Adrenal gland (tissue), 12 donors: ENCODE results near the gene ZNF148. TPM values are rescaled to one million over a fixed set of nuclear protein-coding genes. Genes with fewer than 3 reads are reported as not detected.

Experiments used
- DNase-seq, 7 donors: peaks; one replicate each; pipeline ENCODE4 v3.0.0-alpha.2; 2019 to 2020
- H3K27ac ChIP-seq, 5 donors: fragments of 200-600 bp; sonication (generic) in 4 of 5; 1 replicate in 3 of 5; 2 replicates in 2 of 5; pipeline versions ENCODE4 v1.5.1 to v1.8.0; 2016 to 2020; ENCODE audit warnings: mild to moderate bottlenecking in 1 of 5
- H3K27me3 ChIP-seq: fragments of 200-600 bp; 2 replicates; pipeline ENCODE4 v1.8.0; 2021
- H3K36me3 ChIP-seq, 2 donors: fragments of 200-600 bp; replicated peaks in 1 of 2; 1 replicate in 1 of 2; 2 replicates in 1 of 2; pipeline versions ENCODE4 v1.5.1 to v1.8.0; 2018 to 2022
- H3K4me1 ChIP-seq, 2 donors: fragments of 200-600 bp; replicated peaks in 1 of 2; 1 replicate in 1 of 2; 2 replicates in 1 of 2; pipeline versions ENCODE4 v1.5.1 to v1.8.0; 2018 to 2021
- H3K4me3 ChIP-seq, 4 donors: fragments of 200-600 bp; sonication (generic) in 3 of 4; one replicate each; pipeline ENCODE4 v1.5.1; 2016 to 2018
- H3K9me3 ChIP-seq, 3 donors: fragments of 200-600 bp; sonication (generic) in 1 of 3; replicated peaks in 1 of 3; 1 replicate in 2 of 3; 2 replicates in 1 of 3; pipeline versions ENCODE4 v1.5.1 to v1.8.0; 2016 to 2021
- POLR2A ChIP-seq, 2 donors: fragments of 450-650 bp; IDR thresholded peaks; one replicate each; pipeline ENCODE4 v1.6.1; 2017; ENCODE audit warnings: antibody characterized with exemption in 2 of 2, mild to moderate bottlenecking in 2 of 2, moderate library complexity in 1 of 2
- WGBS, 4 donors: extraction: QIAGEN DNeasy Blood & Tissue Kit in 2 of 4; methylation state at CpG; one replicate each; pipeline versions ENCODE4 v1.1.5 to v1.1.7; 2013 to 2017; 5-methylcytosine and 5-hydroxymethylcytosine counted together
- intact Hi-C, 2 donors: fragments of 100-400 bp; cut with DNase I; formaldehyde crosslinking; loops; one replicate each; pipeline versions ENCODE4 v1.14.1 to v1.15.0; 2022 to 2023
- polyA plus RNA-seq, 3 donors: library from polyadenylated mRNA; stranded (reverse); fragments of 200-250 nt in 2 of 3; fragments of 350-450 nt in 1 of 3; fragmentation: Illumina TruSeq in 1 of 3; extraction: RNeasy Lipid Tissue Mini Kit (QIAGEN cat#74804) in 1 of 3; gene quantifications; one replicate each; pipeline ENCODE4 v1.2.3, GENCODE V29; 2013 to 2014
- total RNA-seq, 9 donors: library from RNA; depleted of rRNA in 4 of 9; stranded (reverse); fragments of >200 nt in 4 of 9; fragments of 120-200 nt in 1 of 9; fragmentation: NEBNext Ultra II Directional in 1 of 9; extraction: Animal tissue kit (Norgen Biotek cat#: 25700) in 1 of 9; gene quantifications; one replicate each; pipeline versions ENCODE4 v1.1.0 to v1.2.4, GENCODE V29; 2013 to 2023
- TF ChIP-seq, protein P1 (sequence below), 6 experiments: fragments of 450-650 bp in 4 of 6; fragments of 200-600 bp in 2 of 6; sonication (generic) in 1 of 6; IDR thresholded peaks; 1 replicate in 5 of 6; 2 replicates in 1 of 6; pipeline versions ENCODE4 v1.5.1 to v1.8.0; 2016 to 2021; ENCODE audit warnings: antibody characterized with exemption in 6 of 6, mild to moderate bottlenecking in 2 of 6, moderate library complexity in 1 of 6
- donor health status: healthy with polysubstance abuse.
- donor health status: Bipolar disorder and iron deficiency.
- donor health status: DM: yes; HTN: yes; CAD: no.
- donor health status: DM: no; HTN: no; CAD: no.
- donor health status: DM: no; HTN: no; CAD: no.
- donor health status: DM: yes; HTN: yes; CAD: no.

The ZNF148 gene
- total and polyA plus RNA-seq, 12 donors, result 3.0 to 58.2 (median 30.9) TPM

DNA sequence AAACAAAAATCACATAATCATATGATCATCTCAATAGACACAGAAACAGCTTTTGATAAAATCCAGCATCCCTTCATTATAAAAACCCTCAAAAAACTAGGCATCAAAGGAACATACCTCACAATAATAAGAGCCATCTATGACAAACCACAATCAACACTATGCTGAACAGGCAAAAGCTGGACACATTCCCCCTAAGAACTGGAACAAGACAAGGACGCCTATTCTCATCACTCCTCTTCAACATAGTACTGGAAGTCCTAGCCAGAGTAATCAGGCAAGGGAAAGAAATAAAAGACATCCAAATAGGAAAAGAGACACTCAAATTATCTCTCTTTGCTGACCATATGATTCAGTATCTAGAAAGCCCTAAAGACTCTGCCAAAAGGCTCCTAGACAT is 107.7 kb downstream of the ZNF148 start:
- DNase-seq, result no peak
- H3K36me3 ChIP-seq, result no peaks in the 10 kb centered on the region
- 83 to 100% (median 92%) methylated on average over 1 of the region's 1 CpG for WGBS, 4 donors
- intact Hi-C loops, result no loop called here
- no peaks in the 10 kb centered on the region for H3K27me3 ChIP-seq
- TF ChIP-seq POLR2A (IDR thresholded peaks at IDR 0.05), result no peak
- TF ChIP-seq, protein P1, sequence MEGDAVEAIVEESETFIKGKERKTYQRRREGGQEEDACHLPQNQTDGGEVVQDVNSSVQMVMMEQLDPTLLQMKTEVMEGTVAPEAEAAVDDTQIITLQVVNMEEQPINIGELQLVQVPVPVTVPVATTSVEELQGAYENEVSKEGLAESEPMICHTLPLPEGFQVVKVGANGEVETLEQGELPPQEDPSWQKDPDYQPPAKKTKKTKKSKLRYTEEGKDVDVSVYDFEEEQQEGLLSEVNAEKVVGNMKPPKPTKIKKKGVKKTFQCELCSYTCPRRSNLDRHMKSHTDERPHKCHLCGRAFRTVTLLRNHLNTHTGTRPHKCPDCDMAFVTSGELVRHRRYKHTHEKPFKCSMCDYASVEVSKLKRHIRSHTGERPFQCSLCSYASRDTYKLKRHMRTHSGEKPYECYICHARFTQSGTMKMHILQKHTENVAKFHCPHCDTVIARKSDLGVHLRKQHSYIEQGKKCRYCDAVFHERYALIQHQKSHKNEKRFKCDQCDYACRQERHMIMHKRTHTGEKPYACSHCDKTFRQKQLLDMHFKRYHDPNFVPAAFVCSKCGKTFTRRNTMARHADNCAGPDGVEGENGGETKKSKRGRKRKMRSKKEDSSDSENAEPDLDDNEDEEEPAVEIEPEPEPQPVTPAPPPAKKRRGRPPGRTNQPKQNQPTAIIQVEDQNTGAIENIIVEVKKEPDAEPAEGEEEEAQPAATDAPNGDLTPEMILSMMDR (IDR thresholded peaks at IDR 0.05), result no peak
- H3K4me1 ChIP-seq, result no peaks in the 10 kb centered on the region
- no peaks in the 10 kb centered on the region for H3K9me3 ChIP-seq
- no peak overlapping the region for H3K4me3 ChIP-seq
- H3K27ac ChIP-seq, result no peak overlapping the region

DNA sequence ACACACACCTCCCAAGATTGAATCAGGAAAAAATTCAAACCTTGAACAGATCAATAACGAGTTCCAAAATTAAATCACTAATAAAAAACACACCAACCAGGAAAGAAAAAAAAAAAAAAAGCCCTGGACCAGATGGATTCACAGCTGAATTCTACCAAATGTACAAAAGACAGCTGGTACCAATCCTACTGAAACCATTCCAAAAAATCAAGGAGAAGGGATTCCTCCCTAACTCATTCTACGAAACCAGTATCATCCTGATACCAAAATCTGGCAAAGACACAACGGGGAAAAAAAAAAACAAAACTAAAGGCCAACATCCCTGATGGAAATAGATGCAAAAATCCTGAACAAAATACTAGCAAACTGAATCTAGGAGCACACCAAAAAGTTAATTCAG is 108.2 kb downstream of the ZNF148 start:
- no peak for DNase-seq
- Histone ChIP-seq H3K4me1 (no peaks in the 10 kb centered on the region), H3K4me3 (no peak overlapping the region), H3K27me3 (no peaks in the 10 kb centered on the region), H3K9me3 (no peaks in the 10 kb centered on the region), H3K27ac (no peak overlapping the region), H3K36me3 (no peaks in the 10 kb centered on the region)
- intact Hi-C loops, result no loop called here
- WGBS, 4 donors, result 80 to 88% (median 85%) methylated on average over 3 of the region's 3 CpGs
- TF ChIP-seq POLR2A (IDR thresholded peaks at IDR 0.05), result no peak
- TF ChIP-seq, protein P1 (IDR thresholded peaks at IDR 0.05), result no peak

DNA sequence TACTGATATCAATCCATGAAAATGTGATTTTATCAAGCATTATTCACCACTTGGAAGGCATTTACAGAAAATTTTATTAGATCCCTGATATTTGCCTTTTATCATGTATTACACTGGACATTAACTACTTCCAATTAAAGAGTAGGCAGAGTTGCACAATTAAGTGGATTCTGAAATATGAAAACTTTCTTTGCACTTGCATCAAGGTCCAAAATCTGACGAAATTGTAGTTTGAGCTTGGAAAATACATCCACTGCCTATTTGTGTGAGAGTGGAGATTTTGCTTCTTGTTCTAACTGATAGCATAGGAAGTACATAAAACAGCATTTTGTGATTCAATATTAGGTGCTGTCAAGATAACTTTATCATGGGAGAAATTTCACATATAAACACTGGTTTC is 113.0 kb downstream of the ZNF148 start:
- Histone ChIP-seq H3K36me3 (no peaks in the 10 kb centered on the region), H3K27ac (no peak overlapping the region), H3K4me3 (no peak overlapping the region), H3K27me3 (no peaks in the 10 kb centered on the region), H3K9me3 (no peaks in the 10 kb centered on the region), H3K4me1 (no peaks in the 10 kb centered on the region)
- intact Hi-C loops, result no loop called here
- 68 to 72% (median 70%) methylated on average over 1 of the region's 1 CpG for WGBS, 4 donors
- TF ChIP-seq, protein P1 (IDR thresholded peaks at IDR 0.05), result no peak
- DNase-seq, result no peak

DNA sequence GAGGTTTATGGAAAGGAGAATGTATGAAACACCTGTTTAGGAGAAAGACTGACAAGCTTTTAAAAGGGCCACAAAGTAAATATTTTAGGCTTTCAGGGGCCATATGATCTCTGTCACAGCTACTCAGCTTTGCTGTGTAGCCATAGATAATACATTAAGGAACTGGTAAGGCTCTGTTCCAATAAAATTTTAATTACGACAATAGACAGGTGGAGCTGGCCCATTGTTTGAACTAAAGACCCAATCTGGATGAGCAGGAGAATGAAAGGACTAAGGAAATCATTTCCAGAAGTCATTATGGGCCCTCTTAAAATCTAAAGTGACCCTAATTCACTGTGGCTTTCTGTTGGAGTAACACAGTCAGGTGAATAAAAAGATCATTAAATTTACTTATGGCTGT is 114.1 kb downstream of the ZNF148 start:
- 94 to 97% (median 96%) methylated on average over 1 of the region's 1 CpG for WGBS, 4 donors
- Histone ChIP-seq H3K4me1 (no peaks in the 10 kb centered on the region), H3K9me3 (peaks cover 0 to 5% (median 0%) of the 10 kb centered on the region in 3 donors), H3K27me3 (no peaks in the 10 kb centered on the region), H3K27ac (no peak overlapping the region), H3K36me3 (no peaks in the 10 kb centered on the region), H3K4me3 (no peak overlapping the region)
- no peak for DNase-seq
- TF ChIP-seq, protein P1 (IDR thresholded peaks at IDR 0.05), result no peak
- TF ChIP-seq POLR2A (IDR thresholded peaks at IDR 0.05), result no peak
- intact Hi-C loops, result no loop called here
